HG03469 (cell line): Measurements from ENCODE around the gene CLBA1.

ENCODE experiments used
- ATAC-seq: cut with Tn5 transposase; IDR thresholded peaks from one replicate; pipeline ENCODE4 v1.9.1; 2021; ENCODE audit warnings: mild to moderate bottlenecking, moderate library complexity, moderate number of reproducible peaks; ENCODE audit not compliant: unreplicated experiment

The CLBA1 gene

GRCh38 chr14:105043641-105044040 lies 58.1 kb downstream of the CLBA1 start:
- ATAC-seq = no peak
